Sigmoid colon (tissue), 7 donors: ENCODE measurements around the gene NDUFA8. TPM values are rescaled to one million over a fixed set of nuclear protein-coding genes. Genes with fewer than 3 reads are reported as not detected.
A peak's percentile ranks its signal among the peaks of the same experiment; 100 is the strongest.

ENCODE experiments used
- DNase-seq: peaks from one replicate; pipeline ENCODE4 v3.0.0-alpha.2; 2019
- H3K27ac ChIP-seq, 4 donors: fragments of 200-600 bp; sonication (generic); one replicate each; pipeline ENCODE4 v1.5.1; 2016 to 2019; ENCODE audit warnings: mild to moderate bottlenecking in 1 of 4
- H3K27me3 ChIP-seq, 3 donors: fragments of 200-600 bp; sonication (generic); one replicate each; pipeline ENCODE4 v1.5.1; 2019; ENCODE audit warnings: mild to moderate bottlenecking in 1 of 3
- H3K36me3 ChIP-seq, 4 donors: fragments of 200-600 bp; sonication (generic); one replicate each; pipeline ENCODE4 v1.5.1; 2016 to 2019
- H3K4me1 ChIP-seq, 4 donors: fragments of 200-600 bp; sonication (generic); one replicate each; pipeline ENCODE4 v1.5.1; 2017 to 2019
- H3K4me3 ChIP-seq, 4 donors: fragments of 200-600 bp; sonication (generic); one replicate each; pipeline ENCODE4 v1.5.1; 2017 to 2019; ENCODE audit warnings: mild to moderate bottlenecking in 2 of 4, moderate library complexity in 1 of 4
- H3K9me3 ChIP-seq, 4 donors: fragments of 200-600 bp in 3 of 4; sonication (generic) in 3 of 4; one replicate each; pipeline versions ENCODE4 v1.5.1 to v1.6.1; 2013 to 2019
- EP300 ChIP-seq, 4 donors: sonication (generic); formaldehyde crosslinking; IDR thresholded peaks; one replicate each; pipeline ENCODE4 v1.6.1; 2017; ENCODE audit warnings: antibody characterized with exemption in 4 of 4
- POLR2A ChIP-seq, 2 donors: fragments of 450-650 bp; IDR thresholded peaks; one replicate each; pipeline ENCODE4 v1.6.1; 2016; ENCODE audit warnings: antibody characterized with exemption in 2 of 2, mild to moderate bottlenecking in 2 of 2, moderate library complexity in 2 of 2
- POLR2AphosphoS5 ChIP-seq, 4 donors: sonication (generic); formaldehyde crosslinking; IDR thresholded peaks; one replicate each; pipeline ENCODE4 v1.6.1; 2017; ENCODE audit warnings: antibody characterized with exemption in 4 of 4
- WGBS, 2 donors: extraction: QIAGEN DNeasy Blood & Tissue Kit; methylation state at CpG; one replicate each; pipeline ENCODE4 v1.1.7; 2013; 5-methylcytosine and 5-hydroxymethylcytosine counted together
- intact Hi-C: fragments of 100-400 bp; cut with DNase I; formaldehyde crosslinking; loops from one replicate; pipeline ENCODE4 v1.15.1; 2023
- polyA plus RNA-seq, 3 donors: library from polyadenylated mRNA; stranded (reverse); fragments of 200-250 nt; gene quantifications; one replicate each; pipeline ENCODE4 v1.2.3, GENCODE V29; 2013
- total RNA-seq, 4 donors: library from RNA; depleted of rRNA; stranded (reverse); fragments of >200 nt; gene quantifications; one replicate each; pipeline ENCODE4 v1.1.0, GENCODE V29; 2016
- TF ChIP-seq, protein P1 (sequence below), 4 experiments: fragments of 450-650 bp in 3 of 4; fragments of 200-600 bp in 1 of 4; IDR thresholded peaks; one replicate each; pipeline ENCODE4 v1.5.1; 2016 to 2019; ENCODE audit warnings: antibody characterized with exemption in 4 of 4, mild to moderate bottlenecking in 3 of 4, moderate library complexity in 2 of 4
- donor health status: healthy with polysubstance abuse.
- donor health status: Bipolar disorder and iron deficiency.
- donor health status: healthy.

Gene NDUFA8
- total and polyA plus RNA-seq, 7 donors = 63.9 to 194 (median 92.7) TPM

DNA sequence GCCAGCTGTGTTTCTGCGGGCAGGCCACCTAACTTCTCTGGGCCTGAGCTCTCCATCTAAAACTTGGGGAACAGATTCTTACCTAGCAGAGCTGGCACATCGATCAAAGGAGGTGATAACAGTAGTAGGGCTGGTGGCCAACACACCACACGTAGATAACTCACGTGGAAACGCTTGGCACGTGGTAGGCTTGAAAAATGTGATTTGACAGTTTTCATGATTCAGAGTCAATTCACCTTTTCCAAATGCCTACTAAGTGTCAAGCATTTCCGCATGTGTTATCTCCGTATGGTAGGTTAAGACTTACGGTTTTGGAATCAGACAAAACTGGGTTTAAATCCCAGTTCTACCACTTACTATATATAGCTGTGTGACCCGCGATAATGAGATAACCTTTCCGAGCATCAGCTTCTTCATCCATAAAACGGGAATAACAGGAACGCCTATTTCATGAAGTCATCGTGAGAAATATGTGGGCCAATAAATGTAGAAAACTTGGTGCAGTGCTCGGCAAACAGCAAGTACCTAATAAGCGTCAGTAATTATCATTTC, 25.5 kb downstream of the NDUFA8 start:
- TF ChIP-seq EP300 (IDR thresholded peaks at IDR 0.05) (no peak), POLR2AphosphoS5 (IDR thresholded peaks at IDR 0.05) (no peak), POLR2A (IDR thresholded peaks at IDR 0.05) (no peak)
- TF ChIP-seq, protein P1, sequence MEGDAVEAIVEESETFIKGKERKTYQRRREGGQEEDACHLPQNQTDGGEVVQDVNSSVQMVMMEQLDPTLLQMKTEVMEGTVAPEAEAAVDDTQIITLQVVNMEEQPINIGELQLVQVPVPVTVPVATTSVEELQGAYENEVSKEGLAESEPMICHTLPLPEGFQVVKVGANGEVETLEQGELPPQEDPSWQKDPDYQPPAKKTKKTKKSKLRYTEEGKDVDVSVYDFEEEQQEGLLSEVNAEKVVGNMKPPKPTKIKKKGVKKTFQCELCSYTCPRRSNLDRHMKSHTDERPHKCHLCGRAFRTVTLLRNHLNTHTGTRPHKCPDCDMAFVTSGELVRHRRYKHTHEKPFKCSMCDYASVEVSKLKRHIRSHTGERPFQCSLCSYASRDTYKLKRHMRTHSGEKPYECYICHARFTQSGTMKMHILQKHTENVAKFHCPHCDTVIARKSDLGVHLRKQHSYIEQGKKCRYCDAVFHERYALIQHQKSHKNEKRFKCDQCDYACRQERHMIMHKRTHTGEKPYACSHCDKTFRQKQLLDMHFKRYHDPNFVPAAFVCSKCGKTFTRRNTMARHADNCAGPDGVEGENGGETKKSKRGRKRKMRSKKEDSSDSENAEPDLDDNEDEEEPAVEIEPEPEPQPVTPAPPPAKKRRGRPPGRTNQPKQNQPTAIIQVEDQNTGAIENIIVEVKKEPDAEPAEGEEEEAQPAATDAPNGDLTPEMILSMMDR (IDR thresholded peaks at IDR 0.05) = no peak
- Histone ChIP-seq H3K4me3 (no peak overlapping the region), H3K9me3 (no peaks in the 10 kb centered on the region), H3K36me3 (no peaks in the 10 kb centered on the region), H3K27ac (no peak overlapping the region), H3K27me3 (no peaks in the 10 kb centered on the region), H3K4me1 (peaks cover 0 to 12% (median 11%) of the 10 kb centered on the region in 4 donors)
- DNase-seq = no peak
- intact Hi-C loops = no loop called here
- 85% methylated on average over 17 of the region's 17 CpGs for WGBS, 2 donors

DNA sequence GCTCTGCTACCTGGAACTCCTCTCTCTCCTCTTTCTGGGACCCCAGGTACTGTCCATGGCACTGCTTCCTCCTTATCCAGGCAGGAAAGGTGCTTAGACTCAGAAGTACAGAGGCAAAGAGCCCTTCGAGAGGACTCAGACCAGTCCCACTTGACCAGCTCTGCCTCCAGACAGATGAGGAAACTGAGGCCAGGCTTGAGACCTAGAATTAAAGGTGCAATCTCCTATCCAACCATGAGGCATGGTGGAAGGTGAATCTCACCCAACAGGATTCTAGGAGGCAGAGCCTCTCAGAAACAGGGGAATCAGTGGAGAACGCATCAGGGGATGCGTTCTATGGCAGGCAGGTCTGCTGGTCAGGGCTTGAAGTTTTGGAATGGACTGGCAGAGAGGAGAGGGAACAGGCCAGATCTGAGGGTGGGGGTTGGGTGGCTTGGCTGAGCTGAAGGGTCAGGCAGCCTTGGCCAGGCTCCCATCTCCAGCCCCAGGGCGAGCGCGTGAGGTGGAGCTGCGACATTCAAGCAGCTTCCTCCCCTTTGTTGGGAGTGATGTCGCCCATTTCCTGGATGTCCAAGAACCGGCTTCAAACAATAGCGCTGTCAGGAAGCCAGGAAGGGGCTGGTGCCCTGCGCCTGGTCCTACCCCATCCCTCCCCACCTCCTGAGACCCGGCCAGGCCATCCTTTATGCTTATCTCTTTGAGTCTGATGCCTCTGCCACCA, 26.2 kb downstream of the NDUFA8 start:
- H3K9me3 ChIP-seq = no peaks in the 10 kb centered on the region
- no peaks in the 10 kb centered on the region for H3K27me3 ChIP-seq
- H3K4me3 ChIP-seq = no peak overlapping the region
- no peak overlapping the region for H3K27ac ChIP-seq
- intact Hi-C loops = no loop called here
- 79 to 86% methylated on average over 12 of the region's 12 CpGs for WGBS, 2 donors
- TF ChIP-seq, protein P1 (IDR thresholded peaks at IDR 0.05) = no peak
- TF ChIP-seq EP300 (IDR thresholded peaks at IDR 0.05) = no peak
- TF ChIP-seq POLR2AphosphoS5 (IDR thresholded peaks at IDR 0.05) = no peak
- no peak for TF ChIP-seq POLR2A (IDR thresholded peaks at IDR 0.05)
- DNase-seq = peak; percentile 64
- H3K36me3 ChIP-seq = no peaks in the 10 kb centered on the region
- H3K4me1 ChIP-seq = peaks cover 0 to 12% (median 11%) of the 10 kb centered on the region in 4 donors

DNA sequence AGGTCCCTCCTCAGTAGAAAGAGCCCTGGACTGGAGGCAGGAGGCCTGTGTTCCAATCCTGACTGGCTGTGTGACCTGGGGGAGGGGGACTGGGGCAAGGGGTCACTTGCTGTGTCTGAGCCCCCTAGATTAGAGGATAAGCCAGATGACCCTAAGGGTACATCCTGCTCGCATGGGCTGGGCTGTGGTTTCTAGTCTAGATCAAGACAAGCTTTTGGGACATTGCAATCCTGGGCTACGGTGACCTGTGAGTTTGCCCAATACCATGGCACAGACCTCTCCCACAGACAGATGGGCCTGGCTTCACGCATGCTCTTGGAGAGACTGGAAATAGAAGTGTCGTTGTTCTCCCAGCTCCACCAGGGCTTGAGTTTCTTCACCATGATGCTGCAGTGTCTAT, 27.0 kb downstream of the NDUFA8 start:
- intact Hi-C loops = no loop called here
- H3K4me1 ChIP-seq = peaks cover 0 to 12% (median 11%) of the 10 kb centered on the region in 4 donors
- no peaks in the 10 kb centered on the region for H3K9me3 ChIP-seq
- no peak overlapping the region for H3K4me3 ChIP-seq
- TF ChIP-seq, protein P1 (IDR thresholded peaks at IDR 0.05) = no peak
- TF ChIP-seq POLR2AphosphoS5 (IDR thresholded peaks at IDR 0.05) = no peak
- no peak for TF ChIP-seq POLR2A (IDR thresholded peaks at IDR 0.05)
- TF ChIP-seq EP300 (IDR thresholded peaks at IDR 0.05) = no peak
- H3K27ac ChIP-seq = no peak overlapping the region
- WGBS, 2 donors = 94 to 96% methylated on average over 4 of the region's 4 CpGs
- peak; percentile 55 for DNase-seq
- no peaks in the 10 kb centered on the region for H3K36me3 ChIP-seq
- no peaks in the 10 kb centered on the region for H3K27me3 ChIP-seq

DNA sequence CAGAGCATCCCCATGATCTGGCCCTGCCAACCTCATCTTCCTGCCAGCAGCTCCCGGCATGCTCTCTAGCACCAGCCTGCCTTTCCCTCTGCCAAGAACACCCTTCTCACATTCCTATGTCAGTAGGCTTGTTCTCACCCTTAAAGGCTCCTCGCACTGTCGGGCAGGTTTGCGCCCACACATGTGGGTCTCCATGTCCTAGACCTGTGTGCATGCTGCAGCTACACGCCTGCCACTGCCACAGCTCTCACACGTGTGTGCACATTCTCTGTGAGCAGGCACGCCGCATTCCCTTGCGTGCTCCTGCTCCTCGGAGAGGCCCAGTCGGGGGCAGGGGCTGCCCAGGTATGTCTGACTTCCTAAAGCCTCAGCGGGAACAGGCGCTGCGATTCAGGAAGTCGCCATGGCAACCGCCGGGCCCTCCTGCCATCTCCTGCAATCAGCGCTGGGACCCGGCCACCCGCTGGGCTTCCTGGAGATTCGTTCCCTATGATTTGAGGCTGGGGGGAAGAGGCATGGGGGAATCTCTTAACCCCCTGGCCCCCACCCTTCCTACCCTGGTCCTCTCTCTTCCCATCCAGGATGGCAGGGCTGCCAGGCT, 28.1 kb downstream of the NDUFA8 start:
- WGBS, 2 donors = 30 to 37% methylated on average over 21 of the region's 21 CpGs
- Histone ChIP-seq H3K27me3 (peaks cover 0 to 4% (median 0%) of the 10 kb centered on the region in 3 donors), H3K4me3 (no peak overlapping the region), H3K9me3 (no peaks in the 10 kb centered on the region), H3K36me3 (no peaks in the 10 kb centered on the region), H3K4me1 (peaks cover 0 to 19% (median 18%) of the 10 kb centered on the region in 4 donors), H3K27ac (peak overlapping the region in 2 of 4 donors; percentile 13 to 18)
- TF ChIP-seq POLR2A (IDR thresholded peaks at IDR 0.05) (no peak), EP300 (IDR thresholded peaks at IDR 0.05) (no peak), POLR2AphosphoS5 (IDR thresholded peaks at IDR 0.05) (no peak)
- TF ChIP-seq, protein P1 (IDR thresholded peaks at IDR 0.05) = no peak
- peak; percentile 66 for DNase-seq
- intact Hi-C loops = no loop called here
